DMS114 treated with DMSO at 0.1 percent for 48 hours (cell line): Measurements from ENCODE around the gene QSOX2.

ENCODE experiments used
- DNase-seq: peaks from one replicate; lab custom pipeline; 2025; ENCODE audit not compliant: unreplicated experiment; lab: John Stamatoyannopoulos, UW

QSOX2 gene

GRCh38 chr9:136193127-136193890, 52.3 kb downstream of the QSOX2 start:
- DNase-seq, result no peak

- no peak for DNase-seq
Measured at GRCh38 chr9:136192289-136193126, 53.1 kb downstream of the QSOX2 start.

GRCh38 chr9:136191960-136192286, 53.7 kb downstream of the QSOX2 start:
- no peak for DNase-seq

GRCh38 chr9:136191099-136191959, 54.3 kb downstream of the QSOX2 start:
- no peak for DNase-seq

GRCh38 chr9:136190656-136191055, 55.0 kb downstream of the QSOX2 start:
- no peak for DNase-seq

GRCh38 chr9:136190237-136190601, 55.4 kb downstream of the QSOX2 start:
- DNase-seq, result no peak

- DNase-seq, result no peak
Measured at GRCh38 chr9:136189394-136190236, 56.0 kb downstream of the QSOX2 start.

GRCh38 chr9:136187683-136188586, 57.7 kb downstream of the QSOX2 start:
- no peak for DNase-seq

- DNase-seq, result no peak
Measured at GRCh38 chr9:136187197-136187596, 58.4 kb downstream of the QSOX2 start.

- no peak for DNase-seq
Measured at GRCh38 chr9:136186386-136186785, 59.2 kb downstream of the QSOX2 start.

GRCh38 chr9:136185596-136186366, 59.8 kb downstream of the QSOX2 start:
- no peak for DNase-seq

- DNase-seq, result no peak
Measured at GRCh38 chr9:136185066-136185465, 60.5 kb downstream of the QSOX2 start.

- no peak for DNase-seq
Measured at GRCh38 chr9:136182850-136183422, 62.7 kb downstream of the QSOX2 start.

- no peak for DNase-seq
Measured at GRCh38 chr9:136182420-136182787, 63.2 kb downstream of the QSOX2 start.

- DNase-seq, result no peak
Measured at GRCh38 chr9:136181784-136182419, 63.7 kb downstream of the QSOX2 start.

- no peak for DNase-seq
Measured at GRCh38 chr9:136180586-136180985, 65.0 kb downstream of the QSOX2 start.

- DNase-seq, result no peak
Measured at GRCh38 chr9:136179761-136180160, 65.9 kb downstream of the QSOX2 start.

- DNase-seq, result no peak
Measured at GRCh38 chr9:136179101-136179616, 66.5 kb downstream of the QSOX2 start.
